Calu3 (cell line): ENCODE measurements around the gene TM4SF20. TPM values are rescaled to one million over a fixed set of nuclear protein-coding genes. Genes with fewer than 3 reads are reported as not detected.

Source experiments
- BruUV-seq: library from RNA; stranded (reverse); fragments of 400-500 nt; replicated peaks from 2 replicates; lab custom pipeline; 2021; lab: Mats Ljungman, UMichigan
- CTCF ChIA-PET: fragments of 300-600 bp; sonication (Branson Sonifier 250); formaldehyde crosslinking; loops from one replicate; lab custom pipeline; 2022; ENCODE audit warnings: antibody characterized with exemption; lab: Charles Lee
- DNase-seq: peaks from one replicate; pipeline ENCODE4 v3.0.0; 2022
- H3K27ac Mint-ChIP-seq: one replicate; pipeline ENCODE4 v1.8.0; 2022; ENCODE audit warnings: mixed read lengths; ENCODE audit not compliant: unreplicated experiment
- H3K27me3 Mint-ChIP-seq: one replicate; pipeline ENCODE4 v1.8.0; 2022; ENCODE audit warnings: mixed read lengths; ENCODE audit not compliant: unreplicated experiment
- H3K36me3 Mint-ChIP-seq: one replicate; pipeline ENCODE4 v1.8.0; 2022; ENCODE audit warnings: mild to moderate bottlenecking, moderate library complexity, mixed read lengths; ENCODE audit not compliant: insufficient read depth, unreplicated experiment
- H3K4me1 Mint-ChIP-seq: one replicate; pipeline ENCODE4 v1.8.0; 2022; ENCODE audit warnings: mild to moderate bottlenecking, low read depth, mixed read lengths; ENCODE audit not compliant: unreplicated experiment
- H3K4me3 Mint-ChIP-seq: one replicate; pipeline ENCODE4 v1.8.0; 2022; ENCODE audit warnings: mild to moderate bottlenecking, low read depth, moderate library complexity, mixed read lengths; ENCODE audit not compliant: unreplicated experiment
- H3K9me3 Mint-ChIP-seq: one replicate; pipeline ENCODE4 v1.8.0; 2022; ENCODE audit warnings: low read depth, mixed read lengths; ENCODE audit not compliant: unreplicated experiment
- intact Hi-C: fragments of 100-400 bp; cut with micrococcal nuclease; formaldehyde crosslinking; loops from one replicate; pipeline ENCODE4 v1.10.0; 2022; ENCODE audit not compliant: unreplicated experiment
- total RNA-seq: library from RNA; stranded (reverse); gene quantifications from 2 replicates; pipeline ENCODE4 v1.2.3, GENCODE V29; 2022
- TF ChIP-seq, protein P1 (sequence below): fragments of 200-600 bp; IDR thresholded peaks from one replicate; pipeline ENCODE4 v1.8.0; 2022; ENCODE audit warnings: antibody characterized with exemption; ENCODE audit not compliant: unreplicated experiment

Gene TM4SF20
- total RNA-seq, 1 experiment from 2014 or later = not detected

DNA sequence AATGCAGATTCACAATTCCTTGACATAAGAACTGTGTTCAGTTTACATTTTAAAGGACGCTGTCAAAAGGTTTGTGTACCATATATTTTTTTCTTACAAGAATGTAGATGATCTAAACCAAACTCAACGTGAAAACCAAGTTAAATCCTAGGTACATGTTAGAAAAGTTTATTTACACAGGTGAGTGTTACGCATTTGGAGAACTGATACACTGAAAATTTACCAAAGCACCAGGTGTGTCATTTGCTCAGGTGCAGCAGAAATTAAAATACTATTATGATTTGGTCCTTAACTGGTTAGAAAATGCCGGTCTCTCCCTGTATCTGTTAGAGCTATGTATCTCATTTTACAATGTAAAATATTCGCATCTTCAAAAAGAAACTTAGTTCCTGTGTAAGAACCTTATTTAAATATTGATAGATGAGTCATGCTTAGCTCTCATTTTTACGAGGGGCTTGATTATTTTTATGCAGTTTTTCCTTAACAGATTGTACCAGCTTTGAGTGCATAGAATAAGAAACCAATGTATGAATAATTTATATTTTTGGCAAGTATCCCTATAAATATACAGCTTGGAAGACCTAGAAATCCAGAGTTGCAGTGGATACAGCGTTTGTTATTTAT, 29.0 kb downstream of the TM4SF20 start:
- Mint-ChIP-seq H3K4me3 (no peak overlapping the region), H3K9me3 (no peaks in the 10 kb centered on the region), H3K27me3 (no peaks in the 10 kb centered on the region), H3K36me3 (peaks cover 12% of the 10 kb centered on the region), H3K4me1 (no peaks in the 10 kb centered on the region), H3K27ac (no peak overlapping the region)
- no TSS peak for BruUV-seq
- CTCF ChIA-PET = no interaction called here
- intact Hi-C loops = no loop called here
- DNase-seq = no peak
- TF ChIP-seq, protein P1, sequence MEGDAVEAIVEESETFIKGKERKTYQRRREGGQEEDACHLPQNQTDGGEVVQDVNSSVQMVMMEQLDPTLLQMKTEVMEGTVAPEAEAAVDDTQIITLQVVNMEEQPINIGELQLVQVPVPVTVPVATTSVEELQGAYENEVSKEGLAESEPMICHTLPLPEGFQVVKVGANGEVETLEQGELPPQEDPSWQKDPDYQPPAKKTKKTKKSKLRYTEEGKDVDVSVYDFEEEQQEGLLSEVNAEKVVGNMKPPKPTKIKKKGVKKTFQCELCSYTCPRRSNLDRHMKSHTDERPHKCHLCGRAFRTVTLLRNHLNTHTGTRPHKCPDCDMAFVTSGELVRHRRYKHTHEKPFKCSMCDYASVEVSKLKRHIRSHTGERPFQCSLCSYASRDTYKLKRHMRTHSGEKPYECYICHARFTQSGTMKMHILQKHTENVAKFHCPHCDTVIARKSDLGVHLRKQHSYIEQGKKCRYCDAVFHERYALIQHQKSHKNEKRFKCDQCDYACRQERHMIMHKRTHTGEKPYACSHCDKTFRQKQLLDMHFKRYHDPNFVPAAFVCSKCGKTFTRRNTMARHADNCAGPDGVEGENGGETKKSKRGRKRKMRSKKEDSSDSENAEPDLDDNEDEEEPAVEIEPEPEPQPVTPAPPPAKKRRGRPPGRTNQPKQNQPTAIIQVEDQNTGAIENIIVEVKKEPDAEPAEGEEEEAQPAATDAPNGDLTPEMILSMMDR = no peak

DNA sequence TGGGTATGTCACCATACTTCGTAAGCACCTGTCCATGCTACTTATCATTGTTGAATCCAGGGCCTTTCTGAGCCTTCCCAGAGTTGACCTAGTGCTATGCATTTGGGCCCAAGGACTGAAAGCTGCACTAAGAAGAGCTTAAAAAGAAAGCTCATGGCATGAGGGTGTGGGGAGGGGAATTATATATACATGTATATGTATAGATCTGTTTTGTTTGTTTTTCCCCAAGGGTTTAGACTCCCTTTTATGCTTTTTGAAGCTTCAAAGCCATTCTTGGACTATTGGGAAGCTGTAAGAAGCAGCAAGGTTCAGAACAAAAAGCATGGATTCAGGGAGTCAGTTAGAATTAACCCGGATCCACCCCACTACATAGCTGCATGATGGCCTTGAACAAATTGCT, 30.8 kb downstream of the TM4SF20 start:
- BruUV-seq = no TSS peak
- Mint-ChIP-seq H3K27me3 (no peaks in the 10 kb centered on the region), H3K4me1 (no peaks in the 10 kb centered on the region), H3K27ac (no peak overlapping the region), H3K9me3 (no peaks in the 10 kb centered on the region), H3K36me3 (peaks cover 12% of the 10 kb centered on the region), H3K4me3 (no peak overlapping the region)
- CTCF ChIA-PET = no interaction called here
- intact Hi-C loops = no loop called here
- no peak for DNase-seq
- TF ChIP-seq, protein P1 = no peak

DNA sequence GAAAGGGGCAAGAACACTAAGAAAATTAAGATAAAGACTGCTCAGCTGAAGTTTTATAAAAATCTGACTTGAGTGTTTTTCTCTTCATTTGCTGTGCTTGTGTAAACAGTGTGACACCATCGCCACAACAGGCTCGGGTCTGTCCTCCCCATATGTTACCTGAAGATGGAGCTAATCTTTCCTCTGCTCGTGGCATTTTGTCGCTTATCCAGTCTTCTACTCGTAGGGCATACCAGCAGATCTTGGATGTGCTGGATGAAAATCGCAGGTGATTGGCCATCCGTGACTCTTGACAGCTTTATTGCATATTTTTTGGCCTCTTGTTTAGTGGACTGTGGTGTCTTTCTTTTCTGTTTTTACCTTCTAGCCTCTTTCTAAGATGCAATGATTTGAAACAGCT, 32.0 kb downstream of the TM4SF20 start:
- TF ChIP-seq, protein P1 = no peak
- no peaks in the 10 kb centered on the region for H3K27me3 Mint-ChIP-seq
- CTCF ChIA-PET = no interaction called here
- no peak overlapping the region for H3K4me3 Mint-ChIP-seq
- H3K4me1 Mint-ChIP-seq = no peaks in the 10 kb centered on the region
- no peak overlapping the region for H3K27ac Mint-ChIP-seq
- DNase-seq = no peak
- intact Hi-C loops = no loop called here
- peaks cover 12% of the 10 kb centered on the region for H3K36me3 Mint-ChIP-seq
- no peaks in the 10 kb centered on the region for H3K9me3 Mint-ChIP-seq
- no TSS peak for BruUV-seq

DNA sequence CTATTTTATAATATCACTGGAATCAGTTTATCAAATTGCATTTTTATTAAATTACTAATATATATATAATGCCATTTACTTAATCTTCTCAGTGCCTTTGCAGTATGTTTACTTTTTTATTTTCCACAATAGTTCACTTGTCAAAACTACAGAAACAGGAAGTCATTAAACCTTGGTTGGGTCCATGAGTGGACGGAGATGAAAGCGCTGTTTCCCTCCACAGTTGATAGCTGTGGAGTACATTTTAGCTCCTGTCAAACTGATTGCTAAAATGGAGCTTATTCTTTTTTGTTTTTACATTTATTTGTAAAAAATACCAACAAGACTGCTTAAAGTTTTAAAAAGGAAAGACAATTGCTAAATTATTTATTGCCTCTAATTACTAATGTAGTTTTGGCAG, 34.9 kb downstream of the TM4SF20 start:
- no peak overlapping the region for H3K4me3 Mint-ChIP-seq
- no peaks in the 10 kb centered on the region for H3K27me3 Mint-ChIP-seq
- peaks cover 6% of the 10 kb centered on the region for H3K4me1 Mint-ChIP-seq
- no peak overlapping the region for H3K27ac Mint-ChIP-seq
- intact Hi-C loops = no loop called here
- DNase-seq = no peak
- TF ChIP-seq, protein P1 = no peak
- no peaks in the 10 kb centered on the region for H3K9me3 Mint-ChIP-seq
- CTCF ChIA-PET = interaction anchor here (0.7 kb wide), 1 partner anchor 318 kb away, joined by 3 read pairs; no protein-coding TSS in a partner anchor
- no TSS peak for BruUV-seq
- peaks cover 18% of the 10 kb centered on the region for H3K36me3 Mint-ChIP-seq
